GM21390 (cell line): ENCODE results near the gene TMC3.
A peak's percentile ranks its signal among the peaks of the same experiment; 100 is the strongest.

Experiments
- ATAC-seq: cut with Tn5 transposase; IDR thresholded peaks from one replicate; pipeline ENCODE4 v1.9.1; 2021; ENCODE audit not compliant: unreplicated experiment

Gene TMC3

GRCh38 chr15:81323944-81324881, 49.8 kb downstream of the TMC3 start, which contains the start of gene STARD5:
Gene STARD5 (minus strand): TSS chr15:81324141. CDS start chr15:81324099, 42 bp downstream.
- ATAC-seq: peak; percentile 100

DNA sequence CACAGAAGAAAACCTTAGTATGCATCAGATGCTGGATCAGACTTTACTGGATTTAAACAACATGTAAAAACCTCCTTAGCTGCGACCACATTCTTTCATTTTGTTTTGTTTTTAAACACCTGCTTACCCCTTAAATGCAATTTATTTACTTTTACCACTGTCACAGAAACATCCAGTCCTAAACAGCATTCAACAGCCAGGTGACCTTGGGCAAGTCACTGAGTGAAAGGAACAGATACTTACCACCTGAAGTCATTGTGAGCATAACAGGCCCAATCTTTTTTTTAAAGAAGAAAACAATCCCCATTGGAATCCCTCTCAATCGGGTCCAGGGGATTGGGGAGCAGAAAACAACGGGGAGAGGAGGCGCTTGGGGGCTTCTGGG, 50.5 kb downstream of the TMC3 start:
- peak; percentile 22 for ATAC-seq

DNA sequence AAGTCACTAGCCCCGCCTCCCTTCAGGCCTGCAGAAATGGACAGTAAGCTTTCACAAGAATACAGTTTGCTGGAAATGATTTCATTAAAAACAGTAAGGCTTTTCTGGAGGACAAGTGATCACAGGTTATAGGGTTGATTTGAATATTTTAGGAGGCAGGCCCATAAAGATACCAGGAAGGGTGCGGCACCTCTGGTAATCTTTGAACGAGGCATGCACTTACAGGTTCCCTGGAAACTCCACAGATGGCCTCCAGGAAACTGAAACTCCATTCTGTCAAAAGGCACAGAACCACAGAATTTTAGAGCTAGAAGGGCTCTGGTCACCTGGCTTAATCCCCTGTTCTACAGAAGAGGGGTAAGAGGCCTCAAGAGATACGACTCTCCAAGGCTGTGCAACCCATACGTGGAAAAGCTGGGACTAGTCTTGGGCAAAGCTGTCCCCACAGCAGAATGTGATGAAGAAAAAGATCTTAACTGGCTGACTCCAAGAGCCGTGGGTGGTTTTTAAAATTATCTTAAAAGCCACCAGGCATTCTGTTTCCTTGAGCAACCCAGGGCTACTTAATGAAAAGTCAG, 51.2 kb downstream of the TMC3 start:
- no peak for ATAC-seq

DNA sequence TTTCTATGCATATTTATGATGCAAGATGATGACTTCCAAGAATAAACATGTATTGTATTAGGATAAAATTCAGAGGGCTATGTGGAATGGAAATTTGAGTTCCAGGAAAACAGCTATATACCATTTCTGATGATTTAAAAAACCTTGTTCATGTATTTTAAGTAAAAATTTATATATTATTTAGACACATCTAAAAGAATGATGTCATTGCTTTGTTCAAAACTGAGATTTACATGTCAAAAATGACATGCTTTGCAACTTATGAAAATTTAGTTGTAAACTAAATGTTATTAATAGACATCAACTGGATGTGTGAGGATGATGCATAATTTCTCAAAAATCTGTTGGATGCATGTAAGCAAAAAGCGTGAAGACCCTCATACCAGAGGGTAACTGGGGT, 52.3 kb downstream of the TMC3 start:
- no peak for ATAC-seq

DNA sequence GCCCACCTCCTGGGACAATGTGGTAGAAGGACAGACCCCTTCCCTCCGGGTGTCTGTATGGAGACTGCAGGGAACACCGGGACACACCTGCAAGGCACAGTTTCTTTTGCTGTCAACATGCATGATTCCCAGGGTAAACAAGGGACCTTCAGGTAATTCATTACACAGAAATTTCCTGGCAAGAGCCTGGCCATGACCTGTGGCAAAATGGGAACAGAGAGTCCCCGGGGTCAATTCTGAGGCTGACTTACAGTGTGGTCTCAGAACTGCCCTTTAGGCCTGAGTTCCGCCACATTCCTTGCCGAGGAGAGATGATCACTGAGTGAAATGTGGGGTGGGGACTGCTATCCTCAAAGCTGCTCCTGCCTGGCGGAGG, 56.4 kb downstream of the TMC3 start:
- no peak for ATAC-seq

GRCh38 chr15:81316267-81316666, 57.7 kb downstream of the TMC3 start:
- no peak for ATAC-seq

DNA sequence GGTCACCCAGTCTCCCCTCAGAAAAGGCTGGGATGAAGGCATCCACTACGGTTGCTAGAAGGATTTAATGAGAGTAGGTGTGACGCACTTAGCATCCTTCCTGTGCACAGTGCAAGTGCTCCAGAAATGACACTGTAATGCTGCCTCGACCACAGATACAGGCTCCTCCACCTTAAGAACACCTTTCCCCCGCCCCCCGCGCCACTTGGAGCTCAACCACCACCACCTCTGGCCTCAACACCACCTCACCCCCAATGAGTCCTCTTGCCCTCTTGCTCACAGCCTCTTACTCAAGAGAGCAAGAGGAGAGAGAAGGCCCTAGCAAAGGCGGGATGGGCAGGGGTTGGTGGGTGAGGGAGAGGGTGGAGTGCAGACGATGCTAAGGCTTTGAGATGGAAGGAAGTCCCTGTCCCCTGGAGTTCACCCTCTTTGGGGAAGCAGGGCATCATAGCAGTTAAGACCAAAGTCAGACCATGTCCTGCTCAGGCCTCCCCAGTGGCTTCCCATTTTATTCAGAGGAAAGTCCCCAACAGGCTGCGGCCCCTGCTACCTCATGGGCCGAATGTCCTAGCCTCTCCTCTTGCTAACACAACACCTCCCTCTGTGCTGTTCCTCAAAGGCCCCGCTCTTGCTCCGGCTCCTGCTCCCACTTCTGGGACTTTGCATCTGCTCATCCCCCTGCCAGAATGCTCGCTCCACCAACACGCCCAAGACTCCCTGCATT, 58.4 kb downstream of the TMC3 start:
- ATAC-seq: no peak

DNA sequence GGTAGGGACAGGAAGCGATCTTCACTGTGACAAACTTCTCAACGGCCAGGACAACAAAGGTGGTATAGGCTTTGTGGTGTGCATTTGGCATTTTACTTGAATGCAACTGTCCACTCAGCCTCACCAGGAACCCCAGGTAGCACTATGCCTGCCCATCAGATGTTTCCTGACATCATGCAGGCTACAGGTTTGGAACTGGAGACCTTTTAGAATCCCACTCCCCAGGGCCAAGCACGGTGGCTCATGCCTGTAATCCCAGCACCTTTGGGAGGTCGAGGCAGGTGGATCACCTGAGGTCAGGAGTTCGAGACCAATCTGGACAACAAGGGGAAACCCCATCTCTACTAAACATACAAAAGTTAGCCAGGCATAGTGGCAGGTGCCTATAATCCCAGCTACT, 59.6 kb downstream of the TMC3 start:
- ATAC-seq: no peak

- no peak for ATAC-seq
Measured at GRCh38 chr15:81313686-81314085, 60.3 kb downstream of the TMC3 start.

DNA sequence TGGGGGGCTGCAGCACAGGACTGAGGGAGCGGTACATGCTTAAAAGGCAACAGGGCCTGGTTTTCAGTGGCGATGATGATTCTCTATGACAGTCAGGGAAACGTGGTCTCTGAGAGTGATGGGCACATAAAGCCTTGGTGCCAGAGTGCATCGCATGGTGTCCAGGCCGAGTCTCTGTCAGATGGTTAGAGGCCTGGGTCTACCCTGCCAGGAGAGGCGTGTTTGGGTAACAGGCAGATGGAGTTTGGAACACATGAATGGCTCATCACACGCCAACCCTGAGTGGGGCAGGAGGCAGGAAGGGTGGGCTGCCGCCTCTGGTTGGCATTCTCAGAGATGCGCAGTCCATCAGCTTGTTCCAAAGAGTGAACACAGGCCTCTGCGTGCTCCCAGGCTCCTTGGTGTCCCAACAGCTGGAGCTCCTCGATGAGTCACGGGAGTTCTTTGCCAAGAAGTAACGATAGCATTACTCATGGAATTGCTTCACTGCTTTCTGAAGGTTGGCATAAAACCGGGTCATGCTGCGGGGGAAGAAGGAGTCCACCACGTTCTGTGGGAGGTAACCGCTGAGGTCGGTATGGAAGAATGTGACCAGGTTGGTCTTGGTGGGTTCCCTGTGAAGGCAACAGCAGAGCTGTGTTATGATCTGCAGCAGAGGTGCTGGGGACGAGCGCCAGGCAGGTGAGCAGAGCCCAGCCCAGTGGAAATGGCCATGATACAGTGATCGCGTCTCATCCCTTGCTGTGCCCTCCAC, 61.0 kb downstream of the TMC3 start:
- no peak for ATAC-seq

GRCh38 chr15:81311752-81312464, 62.1 kb downstream of the TMC3 start:
- peak; percentile 70 for ATAC-seq

GRCh38 chr15:81310480-81310879, 63.5 kb downstream of the TMC3 start:
- ATAC-seq: no peak

GRCh38 chr15:81309647-81310450, 64.2 kb downstream of the TMC3 start:
- no peak for ATAC-seq

DNA sequence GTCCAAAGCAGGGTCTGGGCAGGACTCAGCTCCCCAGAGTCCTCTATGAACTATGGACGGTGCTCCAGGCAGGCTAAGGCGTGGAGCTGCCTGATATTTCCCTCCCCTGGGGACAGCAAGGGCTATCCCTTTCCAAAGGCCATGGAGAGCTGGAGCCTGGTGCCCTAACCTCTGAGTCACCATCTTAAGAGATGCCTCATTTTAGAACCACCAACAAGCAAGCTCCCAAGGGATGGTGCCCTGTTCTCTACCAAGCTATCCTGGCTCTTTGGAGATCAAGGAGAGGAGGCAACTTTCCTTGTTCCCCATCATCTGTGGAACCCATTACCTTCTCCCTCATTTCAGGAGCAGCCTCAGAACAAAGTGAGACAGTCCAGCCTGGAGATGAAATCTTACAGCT, 65.8 kb downstream of the TMC3 start:
- ATAC-seq: no peak

GRCh38 chr15:81304226-81304625, 69.8 kb downstream of the TMC3 start:
- no peak for ATAC-seq

DNA sequence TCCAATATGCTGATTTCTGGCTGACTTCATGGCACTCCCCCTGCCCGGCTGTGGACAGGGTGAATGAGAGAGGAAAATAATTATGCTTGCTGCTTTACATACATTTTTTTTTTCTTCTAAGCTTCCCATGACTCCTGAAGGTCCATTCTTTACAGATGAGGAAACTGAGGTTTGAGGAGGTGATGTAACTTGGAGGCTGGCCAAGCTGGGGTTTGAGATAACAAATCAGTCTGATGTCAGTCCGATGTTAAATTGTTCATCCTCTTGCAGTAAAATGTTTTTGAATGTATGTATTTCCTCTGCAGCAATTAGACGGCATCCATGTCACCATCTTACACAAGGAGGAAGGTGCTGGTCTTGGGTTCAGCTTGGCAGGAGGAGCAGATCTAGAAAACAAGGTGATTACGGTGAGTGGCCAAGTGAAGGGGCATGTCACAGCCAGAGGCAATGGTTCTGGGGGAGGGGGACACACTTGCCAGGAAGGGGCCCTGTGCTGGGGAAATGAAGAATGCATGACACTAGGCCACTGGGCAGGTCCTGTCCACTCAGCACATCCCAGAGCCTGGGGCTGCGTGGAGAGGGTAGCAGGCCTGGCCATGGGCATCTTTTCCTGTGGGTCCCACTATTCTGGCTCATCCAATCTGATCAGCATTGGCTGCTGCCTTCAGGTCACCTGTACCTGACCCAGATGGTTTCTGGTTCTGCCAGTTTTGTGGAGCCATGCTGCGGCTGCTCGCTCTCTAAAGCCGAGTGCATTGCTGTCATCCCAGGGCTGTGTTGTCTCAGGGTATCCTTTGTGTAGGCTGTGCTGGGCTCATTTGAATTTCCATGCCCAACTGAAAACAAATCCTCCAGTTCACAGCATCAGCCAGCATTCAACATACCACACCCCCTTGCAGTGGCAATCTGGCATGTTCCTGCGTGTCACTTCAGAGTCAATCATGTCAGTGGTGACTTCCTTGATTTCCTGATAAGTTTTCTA, 70.5 kb downstream of the TMC3 start:
- no peak for ATAC-seq

GRCh38 chr15:81302701-81303109, 71.3 kb downstream of the TMC3 start:
- no peak for ATAC-seq

DNA sequence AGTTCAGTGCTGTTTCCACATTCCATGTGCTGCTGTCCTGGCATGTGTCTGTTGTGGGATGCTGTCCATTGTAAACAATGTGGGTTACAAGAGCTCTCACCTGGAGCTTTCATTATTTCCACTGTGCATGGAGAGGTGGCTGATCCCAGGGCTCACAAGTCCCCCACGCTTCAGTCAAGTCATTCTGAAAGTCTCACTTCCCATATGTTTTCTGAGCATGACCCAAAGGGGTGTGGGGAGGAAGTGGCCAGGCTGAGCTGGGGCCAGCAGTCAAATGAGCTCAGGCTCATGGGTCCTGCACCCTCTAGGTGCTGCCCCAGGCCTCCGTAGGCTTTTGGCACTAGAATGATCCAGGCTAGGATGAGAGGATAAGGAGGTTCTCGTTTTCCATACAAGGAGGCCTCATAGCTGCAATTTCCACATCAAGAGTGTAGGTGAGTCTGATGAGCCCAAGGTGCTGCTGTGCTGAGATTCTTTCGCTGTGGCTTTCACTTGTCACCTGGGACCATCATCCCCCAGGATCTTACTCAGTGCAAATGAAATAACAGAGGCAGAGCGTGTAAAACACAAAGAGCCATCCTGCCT, 72.1 kb downstream of the TMC3 start:
- ATAC-seq: peak; percentile 77
